SH-SY5Y (cell line): ENCODE data around the gene PCBD2.

Experiments used
- GATA2 ChIP-seq: IDR thresholded peaks from 2 replicates; pipeline ENCODE4 v1.6.1; 2011; ENCODE audit warnings: mild to moderate bottlenecking, low read depth, low read length
- GATA3 ChIP-seq: IDR thresholded peaks from 2 replicates; pipeline ENCODE4 v1.6.1; 2011; ENCODE audit warnings: low read depth, mild to moderate bottlenecking, low read length, moderate library complexity

PCBD2 gene

GRCh38 chr5:135007749-135008363 lies 102.9 kb downstream of the PCBD2 start:
- TF ChIP-seq GATA2 (no peak), GATA3 (no peak)

- TF ChIP-seq GATA2 (no peak), GATA3 (no peak)
Observed at GRCh38 chr5:135008556-135008955, 103.6 kb downstream of the PCBD2 start.

- no peak for TF ChIP-seq GATA3
Observed at GRCh38 chr5:135008981-135009735, 104.2 kb downstream of the PCBD2 start.

GRCh38 chr5:135009736-135010501 lies 105.0 kb downstream of the PCBD2 start:
- TF ChIP-seq GATA2 (no peak), GATA3 (no peak)

GRCh38 chr5:135010502-135011354 lies 105.8 kb downstream of the PCBD2 start:
- TF ChIP-seq GATA2 (no peak), GATA3 (no peak)

- TF ChIP-seq GATA2: no peak
- TF ChIP-seq GATA3: no peak
Observed at GRCh38 chr5:135011355-135012032, 106.6 kb downstream of the PCBD2 start.

- no peak for TF ChIP-seq GATA3
- TF ChIP-seq GATA2: no peak
Observed at GRCh38 chr5:135012033-135012588, 107.2 kb downstream of the PCBD2 start.
